PC-9 (cell line): Measurements from ENCODE around the gene TTLL13. TPM values are rescaled to one million over a fixed set of nuclear protein-coding genes. Genes with fewer than 3 reads are reported as not detected.

ENCODE experiments used
- BruUV-seq: library from RNA; stranded (reverse); fragments of 400-500 nt; replicated peaks from 2 replicates; lab custom pipeline; 2021; lab: Mats Ljungman, UMichigan
- CTCF ChIA-PET: fragments of 300-600 bp; sonication (Branson Sonifier 250); formaldehyde crosslinking; loops from one replicate; lab custom pipeline; 2022; ENCODE audit warnings: antibody characterized with exemption; lab: Charles Lee
- POLR2A ChIA-PET: fragments of 300-600 bp; sonication (Branson Sonifier 250); formaldehyde crosslinking; loops from one replicate; lab custom pipeline; 2022; ENCODE audit warnings: antibody characterized with exemption; ENCODE audit not compliant: unreplicated experiment; lab: Charles Lee
- DNase-seq, 2 experiments: peaks; one replicate each; pipeline versions ENCODE4 v3.0.0 to v3.0.0-alpha.2; 2015 to 2022; ENCODE audit warnings: mixed read lengths in 1 of 2
- H2AFZ ChIP-seq: fragments of 200-600 bp; sonication (generic); 2 replicates; pipeline ENCODE4 v1.8.1; 2017; ENCODE audit warnings: antibody characterized with exemption
- H3F3A ChIP-seq: fragments of 200-600 bp; sonication (generic); 2 replicates; pipeline ENCODE4 v1.8.1; 2017; ENCODE audit warnings: antibody characterized with exemption, mild to moderate bottlenecking, low read depth; ENCODE audit not compliant: insufficient read depth
- H3K27ac ChIP-seq: fragments of 200-600 bp; sonication (generic); 2 replicates; pipeline ENCODE4 v1.6.1; 2016; ENCODE audit warnings: mixed run types
- H3K27me3 ChIP-seq: fragments of 200-600 bp; sonication (generic); 2 replicates; pipeline ENCODE4 v1.6.1; 2016; ENCODE audit warnings: low read depth, mixed run types; ENCODE audit not compliant: insufficient read depth
- H3K36me3 ChIP-seq: fragments of 200-600 bp; sonication (generic); 2 replicates; pipeline ENCODE4 v1.6.1; 2016; ENCODE audit warnings: low read depth, mixed run types
- H3K4me1 ChIP-seq: fragments of 200-600 bp; sonication (generic); replicated peaks from 2 replicates; pipeline ENCODE4 v1.6.1; 2016; ENCODE audit warnings: mixed run types; ENCODE audit not compliant: insufficient read depth
- H3K4me2 ChIP-seq: fragments of 200-600 bp; sonication (generic); 2 replicates; pipeline ENCODE4 v1.6.1; 2017; ENCODE audit warnings: mixed run types
- H3K4me3 ChIP-seq: fragments of 200-600 bp; sonication (generic); 2 replicates; pipeline ENCODE4 v1.6.1; 2016; ENCODE audit warnings: mixed run types
- H3K79me2 ChIP-seq: fragments of 200-600 bp; sonication (generic); 2 replicates; pipeline ENCODE4 v1.6.1; 2017; ENCODE audit warnings: low read depth, mixed run types
- H3K9me2 ChIP-seq: fragments of 200-600 bp; sonication (generic); 2 replicates; pipeline ENCODE4 v1.8.1; 2017; ENCODE audit warnings: mild to moderate bottlenecking; ENCODE audit not compliant: insufficient read depth
- H3K9me3 ChIP-seq: fragments of 200-600 bp; sonication (generic); 2 replicates; pipeline ENCODE4 v1.8.1; 2016; ENCODE audit warnings: low read depth; ENCODE audit not compliant: insufficient read depth
- H4K20me1 ChIP-seq: fragments of 200-600 bp; sonication (generic); 2 replicates; pipeline ENCODE4 v1.8.1; 2017; ENCODE audit not compliant: insufficient read depth
- EZH2 ChIP-seq: fragments of 200-600 bp; sonication (generic); IDR thresholded peaks from 2 replicates; pipeline ENCODE4 v1.8.0; 2017; ENCODE audit warnings: antibody characterized with exemption, low read depth
- intact Hi-C: fragments of 100-400 bp; cut with micrococcal nuclease; formaldehyde crosslinking; loops from one replicate; pipeline ENCODE4 v1.10.0; 2022; ENCODE audit not compliant: unreplicated experiment
- total RNA-seq: library from RNA; stranded (reverse); gene quantifications from 2 replicates; pipeline ENCODE4 v1.2.3, GENCODE V29; 2021
- TF ChIP-seq, protein P1 (sequence below): fragments of 200-600 bp; sonication (generic); conservative IDR thresholded peaks from 2 replicates; pipeline ENCODE4 v1.6.1; 2017; ENCODE audit warnings: mixed run types, antibody characterized with exemption, mild to moderate bottlenecking, moderate library complexity

The TTLL13 gene
- total RNA-seq, 1 experiment from 2014 or later: 0.96 TPM

DNA sequence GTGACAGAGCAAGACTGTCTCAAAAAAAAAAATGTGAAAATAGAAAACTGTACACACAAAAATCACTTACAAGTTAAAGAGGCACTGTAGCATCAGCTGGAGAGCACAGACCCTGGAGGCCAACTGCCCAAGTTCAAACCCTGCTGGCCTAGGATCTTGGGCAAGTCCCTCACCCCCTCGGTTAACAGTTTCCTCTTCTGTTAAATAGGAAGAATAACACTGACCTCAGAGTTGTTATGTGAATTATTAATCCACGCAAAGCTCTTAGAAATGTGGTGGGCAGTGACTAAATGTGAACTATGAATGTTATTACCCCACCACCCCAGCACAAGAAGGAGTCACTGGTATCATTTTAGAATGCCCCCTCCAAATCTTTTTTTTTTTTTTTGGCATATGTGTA lies 26.8 kb upstream of the TTLL13 start:
- Histone ChIP-seq H3K4me1 (no peaks in the 10 kb centered on the region), H3K9me2 (no peaks in the 10 kb centered on the region), H3F3A (peaks cover 62% of the 10 kb centered on the region), H3K9me3 (no peaks in the 10 kb centered on the region), H3K79me2 (peaks cover 19% of the 10 kb centered on the region; the same call in 1 of the 2 replicates), H3K27me3 (no peaks in the 10 kb centered on the region), H4K20me1 (no peaks in the 10 kb centered on the region; the same call in 1 of the 2 replicates), H3K36me3 (peaks cover 39% of the 10 kb centered on the region), H3K4me3 (no peak overlapping the region), H3K27ac (no peak overlapping the region), H3K4me2 (no peak overlapping the region), H2AFZ (no peak overlapping the region)
- TF ChIP-seq EZH2: no peak
- TF ChIP-seq, protein P1, sequence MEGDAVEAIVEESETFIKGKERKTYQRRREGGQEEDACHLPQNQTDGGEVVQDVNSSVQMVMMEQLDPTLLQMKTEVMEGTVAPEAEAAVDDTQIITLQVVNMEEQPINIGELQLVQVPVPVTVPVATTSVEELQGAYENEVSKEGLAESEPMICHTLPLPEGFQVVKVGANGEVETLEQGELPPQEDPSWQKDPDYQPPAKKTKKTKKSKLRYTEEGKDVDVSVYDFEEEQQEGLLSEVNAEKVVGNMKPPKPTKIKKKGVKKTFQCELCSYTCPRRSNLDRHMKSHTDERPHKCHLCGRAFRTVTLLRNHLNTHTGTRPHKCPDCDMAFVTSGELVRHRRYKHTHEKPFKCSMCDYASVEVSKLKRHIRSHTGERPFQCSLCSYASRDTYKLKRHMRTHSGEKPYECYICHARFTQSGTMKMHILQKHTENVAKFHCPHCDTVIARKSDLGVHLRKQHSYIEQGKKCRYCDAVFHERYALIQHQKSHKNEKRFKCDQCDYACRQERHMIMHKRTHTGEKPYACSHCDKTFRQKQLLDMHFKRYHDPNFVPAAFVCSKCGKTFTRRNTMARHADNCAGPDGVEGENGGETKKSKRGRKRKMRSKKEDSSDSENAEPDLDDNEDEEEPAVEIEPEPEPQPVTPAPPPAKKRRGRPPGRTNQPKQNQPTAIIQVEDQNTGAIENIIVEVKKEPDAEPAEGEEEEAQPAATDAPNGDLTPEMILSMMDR: no peak
- no peak for DNase-seq
- no TSS peak for BruUV-seq
- intact Hi-C loops: no loop called here
- CTCF ChIA-PET: no interaction called here
- POLR2A ChIA-PET: interaction anchor here (0.7 kb wide), 1 partner anchor 317 kb away, joined by 14 read pairs; no protein-coding TSS in a partner anchor

DNA sequence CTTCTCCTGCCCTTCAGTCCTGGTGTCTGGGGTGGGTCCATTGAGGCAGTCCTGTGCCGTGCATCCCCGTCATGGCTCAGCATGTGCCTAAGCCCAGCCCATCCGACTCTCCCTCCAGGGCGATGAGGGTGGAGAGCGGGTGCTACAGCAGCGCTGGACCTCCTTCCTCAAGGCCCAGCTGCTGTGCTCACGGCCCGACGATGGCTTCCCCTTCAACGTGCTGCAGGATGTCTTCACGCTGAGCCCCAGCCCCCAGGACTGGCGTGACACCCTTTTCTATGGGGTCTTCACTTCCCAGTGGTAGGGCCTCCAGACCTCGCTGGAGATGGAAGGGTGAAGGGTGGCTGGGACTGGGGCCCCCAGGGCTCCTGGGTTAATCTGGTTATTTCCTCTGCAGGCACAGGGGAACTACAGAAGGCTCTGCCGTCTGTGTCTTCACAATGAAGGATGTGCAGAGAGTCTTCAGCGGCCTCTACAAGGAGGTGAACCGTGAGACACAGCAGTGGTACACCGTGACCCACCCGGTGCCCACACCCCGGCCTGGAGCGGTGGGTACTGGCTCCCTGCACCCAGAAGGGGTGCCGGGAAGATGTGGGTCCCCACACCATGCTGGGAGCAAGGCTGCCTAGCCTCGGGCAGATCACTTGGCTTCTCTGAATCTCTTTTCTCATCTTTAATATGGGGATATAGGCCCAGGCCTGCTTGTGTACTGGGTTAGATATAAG lies 25.8 kb upstream of the TTLL13 start:
- DNase-seq: no peak
- BruUV-seq: no TSS peak
- ChIA-PET POLR2A (no interaction called here), CTCF (no interaction called here)
- no peaks in the 10 kb centered on the region for H3K4me1 ChIP-seq
- H3K9me2 ChIP-seq: no peaks in the 10 kb centered on the region
- no peak overlapping the region for H3K4me3 ChIP-seq
- H3K79me2 ChIP-seq: peaks cover 10% of the 10 kb centered on the region; the same call in 1 of the 2 replicates
- H2AFZ ChIP-seq: no peak overlapping the region
- peaks cover 34% of the 10 kb centered on the region for H3K36me3 ChIP-seq
- no peaks in the 10 kb centered on the region for H3K9me3 ChIP-seq
- H3K4me2 ChIP-seq: no peak overlapping the region
- no peaks in the 10 kb centered on the region for H3K27me3 ChIP-seq
- no peaks in the 10 kb centered on the region; the same call in 1 of the 2 replicates for H4K20me1 ChIP-seq
- intact Hi-C loops: no loop called here
- H3K27ac ChIP-seq: no peak overlapping the region
- H3F3A ChIP-seq: peaks cover 61% of the 10 kb centered on the region
- no peak for TF ChIP-seq EZH2
- TF ChIP-seq, protein P1: no peak

DNA sequence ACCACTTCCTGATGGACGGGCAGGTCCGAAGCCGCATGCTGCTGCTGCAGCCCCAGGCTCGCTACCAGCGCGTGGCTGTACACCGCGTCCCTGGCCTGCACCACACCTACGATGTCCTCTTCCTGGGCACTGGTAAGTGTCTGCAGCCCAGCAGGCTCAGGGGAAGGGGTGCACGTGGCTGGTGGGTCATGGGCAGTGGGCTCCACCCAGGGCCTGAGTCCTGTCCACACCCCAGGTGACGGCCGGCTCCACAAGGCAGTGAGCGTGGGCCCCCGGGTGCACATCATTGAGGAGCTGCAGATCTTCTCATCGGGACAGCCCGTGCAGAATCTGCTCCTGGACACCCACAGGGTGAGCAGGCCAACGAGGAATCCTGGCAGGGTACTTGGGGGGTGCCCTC lies 24.3 kb upstream of the TTLL13 start:
- Histone ChIP-seq H3K36me3 (peaks cover 23% of the 10 kb centered on the region), H3F3A (peaks cover 64% of the 10 kb centered on the region), H3K9me3 (no peaks in the 10 kb centered on the region), H3K9me2 (no peaks in the 10 kb centered on the region), H4K20me1 (peaks cover 14% of the 10 kb centered on the region; the same call in 1 of the 2 replicates), H3K27me3 (no peaks in the 10 kb centered on the region), H3K4me2 (no peak overlapping the region), H3K27ac (no peak overlapping the region), H3K79me2 (no peaks in the 10 kb centered on the region), H3K4me1 (peaks cover 9% of the 10 kb centered on the region), H3K4me3 (no peak overlapping the region), H2AFZ (no peak overlapping the region)
- TF ChIP-seq EZH2: no peak
- TF ChIP-seq, protein P1: no peak
- POLR2A ChIA-PET: no interaction called here
- DNase-seq: no peak
- no TSS peak for BruUV-seq
- intact Hi-C loops: no loop called here
- CTCF ChIA-PET: no interaction called here
